Panc1 (cell line): ENCODE results near the gene CYBRD1.

Experiments used
- POLR2AphosphoS5 ChIP-seq: IDR thresholded peaks from 2 replicates; pipeline ENCODE4 v1.6.1; 2012; ENCODE audit warnings: mild to moderate bottlenecking, low read depth, low read length, moderate library complexity
- TCF7L2 ChIP-seq: IDR thresholded peaks from 2 replicates; pipeline ENCODE4 v1.6.1; 2011; ENCODE audit warnings: mild to moderate bottlenecking, low read depth, low read length, inconsistent platforms
- TF ChIP-seq, protein P1 (sequence below): fragments of 450-650 bp; IDR thresholded peaks from 2 replicates; pipeline ENCODE4 v1.5.1; 2017; ENCODE audit warnings: mild to moderate bottlenecking
- TF ChIP-seq, protein P2 (sequence below), 2 experiments: IDR thresholded peaks; 2 replicates each; pipeline ENCODE4 v1.6.1; 2011 to 2012; ENCODE audit warnings: low read depth in 2 of 2, control low read depth in 1 of 2, low read length in 1 of 2, mild to moderate bottlenecking in 1 of 2, moderate library complexity in 1 of 2; ENCODE audit not compliant: insufficient read depth in 1 of 2

- TF ChIP-seq, protein P1, sequence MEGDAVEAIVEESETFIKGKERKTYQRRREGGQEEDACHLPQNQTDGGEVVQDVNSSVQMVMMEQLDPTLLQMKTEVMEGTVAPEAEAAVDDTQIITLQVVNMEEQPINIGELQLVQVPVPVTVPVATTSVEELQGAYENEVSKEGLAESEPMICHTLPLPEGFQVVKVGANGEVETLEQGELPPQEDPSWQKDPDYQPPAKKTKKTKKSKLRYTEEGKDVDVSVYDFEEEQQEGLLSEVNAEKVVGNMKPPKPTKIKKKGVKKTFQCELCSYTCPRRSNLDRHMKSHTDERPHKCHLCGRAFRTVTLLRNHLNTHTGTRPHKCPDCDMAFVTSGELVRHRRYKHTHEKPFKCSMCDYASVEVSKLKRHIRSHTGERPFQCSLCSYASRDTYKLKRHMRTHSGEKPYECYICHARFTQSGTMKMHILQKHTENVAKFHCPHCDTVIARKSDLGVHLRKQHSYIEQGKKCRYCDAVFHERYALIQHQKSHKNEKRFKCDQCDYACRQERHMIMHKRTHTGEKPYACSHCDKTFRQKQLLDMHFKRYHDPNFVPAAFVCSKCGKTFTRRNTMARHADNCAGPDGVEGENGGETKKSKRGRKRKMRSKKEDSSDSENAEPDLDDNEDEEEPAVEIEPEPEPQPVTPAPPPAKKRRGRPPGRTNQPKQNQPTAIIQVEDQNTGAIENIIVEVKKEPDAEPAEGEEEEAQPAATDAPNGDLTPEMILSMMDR = peak; percentile 99
- TF ChIP-seq POLR2AphosphoS5 (no peak), TCF7L2 (no peak)
- TF ChIP-seq, protein P2, sequence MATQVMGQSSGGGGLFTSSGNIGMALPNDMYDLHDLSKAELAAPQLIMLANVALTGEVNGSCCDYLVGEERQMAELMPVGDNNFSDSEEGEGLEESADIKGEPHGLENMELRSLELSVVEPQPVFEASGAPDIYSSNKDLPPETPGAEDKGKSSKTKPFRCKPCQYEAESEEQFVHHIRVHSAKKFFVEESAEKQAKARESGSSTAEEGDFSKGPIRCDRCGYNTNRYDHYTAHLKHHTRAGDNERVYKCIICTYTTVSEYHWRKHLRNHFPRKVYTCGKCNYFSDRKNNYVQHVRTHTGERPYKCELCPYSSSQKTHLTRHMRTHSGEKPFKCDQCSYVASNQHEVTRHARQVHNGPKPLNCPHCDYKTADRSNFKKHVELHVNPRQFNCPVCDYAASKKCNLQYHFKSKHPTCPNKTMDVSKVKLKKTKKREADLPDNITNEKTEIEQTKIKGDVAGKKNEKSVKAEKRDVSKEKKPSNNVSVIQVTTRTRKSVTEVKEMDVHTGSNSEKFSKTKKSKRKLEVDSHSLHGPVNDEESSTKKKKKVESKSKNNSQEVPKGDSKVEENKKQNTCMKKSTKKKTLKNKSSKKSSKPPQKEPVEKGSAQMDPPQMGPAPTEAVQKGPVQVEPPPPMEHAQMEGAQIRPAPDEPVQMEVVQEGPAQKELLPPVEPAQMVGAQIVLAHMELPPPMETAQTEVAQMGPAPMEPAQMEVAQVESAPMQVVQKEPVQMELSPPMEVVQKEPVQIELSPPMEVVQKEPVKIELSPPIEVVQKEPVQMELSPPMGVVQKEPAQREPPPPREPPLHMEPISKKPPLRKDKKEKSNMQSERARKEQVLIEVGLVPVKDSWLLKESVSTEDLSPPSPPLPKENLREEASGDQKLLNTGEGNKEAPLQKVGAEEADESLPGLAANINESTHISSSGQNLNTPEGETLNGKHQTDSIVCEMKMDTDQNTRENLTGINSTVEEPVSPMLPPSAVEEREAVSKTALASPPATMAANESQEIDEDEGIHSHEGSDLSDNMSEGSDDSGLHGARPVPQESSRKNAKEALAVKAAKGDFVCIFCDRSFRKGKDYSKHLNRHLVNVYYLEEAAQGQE (IDR thresholded peaks at IDR 0.05; ENCODE audit: insufficient read depth in 1 of 2, low read depth in 2 of 2, low read length in 1 of 2) = peak in 1 of 2 experiments; percentile 55; a peak in 1 of 4 replicates
Measured at GRCh38 chr2:171574149-171574795, 52.0 kb downstream of the CYBRD1 start.
